HT1080 (cell line): Measurements from ENCODE around the gene CCDC187. TPM values are rescaled to one million over a fixed set of nuclear protein-coding genes. Genes with fewer than 3 reads are reported as not detected.
"Not testable (repeated sequence)": the region's sequence is repeated elsewhere in the genome, so short reads cannot be mapped to it uniquely, and the experiment has no call there.

ENCODE experiments used
- DNase-seq: peaks from one replicate; pipeline ENCODE4 v3.0.0-alpha.2; 2015; ENCODE audit warnings: low read depth
- total RNA-seq: library from RNA; depleted of rRNA; stranded (reverse); fragments of >200 nt; shearing (Covaris generic); gene quantifications from 2 replicates; pipeline ENCODE4 v1.2.3, GENCODE V29; 2014

The CCDC187 gene
- total RNA-seq, 1 experiment from 2014 or later, result 0.02 TPM

DNA sequence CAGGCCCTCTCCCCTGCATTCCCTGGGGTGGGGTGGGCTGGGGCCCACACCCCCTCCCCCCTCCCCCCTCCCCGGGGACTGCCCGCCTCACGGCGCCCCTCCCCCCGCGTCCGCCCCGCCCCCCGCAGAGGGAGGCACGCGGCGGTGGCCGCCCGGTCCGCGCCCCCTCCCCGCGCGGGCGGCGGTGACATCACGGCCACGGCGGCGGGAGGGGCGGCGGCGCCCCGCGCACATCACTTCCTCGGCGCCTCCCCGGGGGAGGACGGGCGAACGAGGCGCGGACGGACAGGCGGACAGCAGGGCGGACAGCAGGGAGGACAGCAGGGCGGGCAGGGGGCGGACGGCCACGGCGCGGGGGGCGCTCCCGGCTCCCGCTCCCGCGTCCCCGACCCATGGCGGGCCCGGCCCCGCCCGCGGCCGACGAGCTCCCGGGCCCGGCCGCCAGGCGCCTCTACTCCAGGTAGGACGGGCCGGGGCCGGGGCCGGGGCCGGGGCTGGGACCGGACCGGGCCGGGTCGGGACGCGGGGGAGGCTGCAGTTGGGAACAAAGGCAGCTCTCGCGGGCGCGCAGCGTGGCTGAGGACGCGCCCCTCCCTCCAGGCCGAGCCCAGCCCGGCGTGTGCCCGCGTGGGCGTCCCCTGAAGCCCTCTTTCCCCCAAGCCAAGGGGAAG, 23.5 kb upstream of the CCDC187 start, which contains the start of gene GPSM1:
Gene GPSM1, plus strand, starts transcription at position 236 of the 671 bp plus-strand sequence. Its CDS starts 157 bp downstream, at position 393.
- DNase-seq, result no peak

DNA sequence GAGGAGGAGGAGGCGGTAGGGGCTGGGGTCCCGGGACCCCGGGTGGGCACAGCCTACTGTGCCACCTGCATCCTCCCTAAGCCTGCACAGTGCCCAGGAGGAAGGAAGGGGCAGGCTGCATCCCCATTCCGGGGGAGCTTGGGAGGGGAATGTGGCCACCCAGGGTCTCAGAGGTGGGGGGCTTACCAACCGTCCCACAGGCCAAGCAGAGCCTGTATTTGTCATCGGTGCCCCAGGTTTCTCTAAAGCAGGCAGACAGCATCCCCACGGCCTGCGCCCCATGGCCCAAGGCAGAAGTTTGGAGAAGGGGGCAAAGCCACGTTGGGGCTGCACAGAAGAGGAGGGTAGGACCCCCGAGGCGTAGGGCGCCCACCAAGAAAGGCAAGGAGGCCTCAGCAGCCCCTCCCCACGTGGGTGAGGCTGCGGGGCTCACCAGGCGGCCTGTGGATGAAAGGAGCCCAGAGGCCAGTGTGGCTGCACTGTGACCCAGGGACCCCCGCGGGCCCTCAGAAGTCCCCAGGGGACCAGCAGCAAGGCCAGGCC, 22.9 kb upstream of the CCDC187 start:
- DNase-seq, result no peak

DNA sequence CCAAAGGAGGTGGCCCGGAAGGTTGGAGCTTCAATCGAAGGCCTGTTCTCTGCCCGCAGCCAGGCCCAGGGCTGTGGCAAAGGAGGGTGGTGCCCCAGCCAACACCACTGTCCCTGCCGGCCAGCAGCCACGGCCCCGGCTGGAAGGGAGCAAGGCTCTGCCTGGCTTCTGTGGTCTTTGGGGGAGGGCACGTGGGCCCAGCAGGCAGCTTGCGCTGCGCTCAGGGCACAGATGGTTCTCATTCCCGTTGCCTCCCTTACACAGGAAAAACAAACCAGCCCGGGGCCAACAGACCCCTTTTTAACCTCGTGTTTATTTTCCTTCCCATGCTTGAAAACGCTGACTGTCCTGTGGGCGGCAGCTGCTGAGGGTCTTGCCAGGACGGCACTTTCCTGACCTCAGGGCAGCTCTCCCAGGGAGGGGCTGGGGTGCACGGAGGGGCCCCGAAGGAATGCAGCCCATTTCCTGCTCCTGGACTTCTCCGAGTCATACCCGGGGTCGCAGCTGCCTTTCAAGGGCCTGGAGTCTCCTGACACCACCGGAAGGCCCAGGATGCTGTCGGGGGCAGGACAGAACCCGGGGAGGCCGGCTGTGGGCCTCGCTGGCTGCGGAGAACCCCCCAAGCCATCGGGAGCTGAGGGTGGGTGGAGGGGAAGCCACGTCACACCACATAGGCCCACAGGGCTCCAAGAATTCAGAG, 22.3 kb upstream of the CCDC187 start:
- no peak for DNase-seq

DNA sequence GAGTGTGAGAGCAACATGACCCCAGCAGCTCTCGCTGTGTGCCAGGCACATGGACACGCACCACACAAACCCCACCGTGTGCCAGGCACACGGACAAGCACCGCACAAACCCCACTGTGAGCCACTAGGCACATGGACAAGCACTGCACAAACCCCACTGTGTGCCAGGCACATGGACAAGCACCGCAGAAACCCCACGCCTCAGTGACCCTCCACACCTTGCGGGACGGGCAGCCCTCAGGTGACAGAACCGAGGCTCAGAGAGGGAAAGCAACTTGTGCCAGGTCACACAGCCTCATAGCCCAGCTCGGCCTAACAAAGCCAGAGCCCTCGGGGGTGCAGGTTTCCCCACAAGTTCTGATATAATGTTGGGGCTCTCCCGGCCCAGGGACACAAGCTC, 21.5 kb upstream of the CCDC187 start:
- DNase-seq, result no peak

DNA sequence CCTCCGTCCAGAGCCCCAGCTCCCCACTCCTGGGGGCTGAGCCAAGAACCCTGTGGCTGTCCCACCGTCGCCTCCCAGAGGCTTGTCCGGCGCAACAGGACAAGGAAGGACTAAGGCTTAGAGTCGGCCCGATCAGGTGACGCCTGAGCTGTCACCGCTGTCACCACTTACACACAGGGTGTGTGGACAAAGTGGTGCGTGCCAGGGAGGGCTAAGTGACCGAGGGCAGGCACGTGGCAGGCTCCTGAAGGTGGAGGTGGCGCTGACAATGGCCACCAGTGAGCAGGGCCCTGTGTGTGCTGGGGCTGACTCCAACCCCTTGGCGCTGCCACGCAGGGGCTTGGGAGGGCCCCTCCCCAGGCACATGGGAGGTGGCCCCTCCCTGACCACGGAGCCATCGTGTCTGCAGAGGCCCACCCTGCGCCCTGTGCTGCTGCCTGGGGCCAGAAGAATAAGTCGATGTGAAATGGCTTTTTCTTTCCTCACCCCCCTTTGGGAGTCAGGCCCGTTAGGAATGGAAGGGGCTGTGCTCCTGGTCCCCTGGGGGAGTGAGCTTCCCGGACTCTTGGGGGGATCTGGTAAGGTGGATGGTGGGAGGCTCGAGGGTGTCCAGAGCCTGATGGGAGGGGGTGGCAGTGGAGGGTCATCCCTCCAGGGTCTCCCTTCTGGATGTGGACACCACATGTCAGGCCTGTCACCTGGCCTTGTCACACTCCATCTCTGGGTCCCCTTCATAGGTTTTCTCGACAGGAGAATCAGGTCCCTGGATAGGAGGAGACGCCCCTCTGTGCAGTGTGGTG, 20.8 kb upstream of the CCDC187 start:
- no peak for DNase-seq

DNA sequence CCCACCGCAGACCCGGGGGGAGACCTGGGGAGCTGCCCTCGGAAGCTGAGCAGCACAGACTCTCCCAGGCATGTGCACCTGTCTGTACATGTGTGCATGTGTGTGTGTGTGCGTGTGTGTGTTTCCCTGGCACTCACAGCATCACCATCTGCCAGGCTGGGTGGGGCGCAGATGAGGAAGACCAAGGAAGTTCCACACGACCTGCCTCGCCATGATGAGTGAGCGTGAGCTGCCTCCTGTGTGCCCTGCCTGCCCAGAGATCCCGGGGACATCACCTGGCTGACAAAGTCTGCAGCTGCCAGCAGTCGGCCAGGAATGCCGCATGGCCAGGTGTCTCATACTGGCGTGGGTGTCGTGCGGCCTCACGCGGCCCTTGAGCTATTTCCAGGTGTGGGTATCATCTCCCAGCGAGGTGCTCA, 19.5 kb upstream of the CCDC187 start:
- no peak for DNase-seq

DNA sequence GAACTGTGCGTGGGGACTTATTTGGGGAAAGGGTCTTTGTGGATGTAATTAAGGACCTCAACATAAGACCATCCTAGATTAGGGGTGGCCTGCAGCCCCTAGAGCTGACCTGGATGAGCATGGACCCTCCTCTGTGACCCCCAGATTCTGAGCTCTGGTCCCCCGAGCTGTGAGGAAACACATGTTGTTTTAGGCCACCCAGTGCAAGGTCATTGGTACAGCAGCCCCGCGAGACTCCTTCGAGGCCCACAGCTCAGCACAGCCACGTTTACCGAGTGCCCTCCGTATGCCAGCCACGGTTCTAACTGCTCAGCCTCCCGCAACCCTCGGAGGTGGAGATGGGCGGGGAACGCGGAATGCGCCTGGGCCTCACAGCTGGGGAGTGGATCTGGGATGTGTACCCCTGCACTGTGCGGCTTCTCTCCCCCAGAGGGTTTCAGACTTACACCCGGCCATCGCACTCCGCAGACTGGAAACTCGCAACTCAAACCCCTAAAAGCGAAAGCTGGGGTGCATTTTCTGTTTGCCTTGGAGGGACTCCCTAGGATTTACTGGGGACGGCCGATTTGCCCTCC, 18.9 kb upstream of the CCDC187 start:
- DNase-seq, result no peak

DNA sequence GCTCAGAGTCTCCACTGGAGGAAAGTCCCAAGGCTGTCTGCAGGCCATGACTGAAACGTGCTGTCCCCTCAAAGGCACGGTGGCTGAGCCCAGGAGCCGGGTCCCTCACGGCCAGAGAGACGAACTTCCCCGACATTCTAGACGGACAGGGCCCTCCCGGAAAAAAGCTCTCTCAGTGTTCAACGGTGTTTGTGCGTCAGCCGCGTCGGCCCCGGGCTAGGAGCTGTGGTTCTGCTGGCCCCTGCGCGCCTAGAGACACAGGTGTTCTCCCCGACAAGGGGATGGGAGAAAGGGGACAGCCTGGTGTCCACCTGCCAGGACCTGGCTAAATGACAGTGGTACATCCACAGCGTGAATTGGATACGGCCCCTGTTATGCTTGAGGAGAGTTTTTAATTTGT, 17.7 kb upstream of the CCDC187 start:
- no peak for DNase-seq

DNA sequence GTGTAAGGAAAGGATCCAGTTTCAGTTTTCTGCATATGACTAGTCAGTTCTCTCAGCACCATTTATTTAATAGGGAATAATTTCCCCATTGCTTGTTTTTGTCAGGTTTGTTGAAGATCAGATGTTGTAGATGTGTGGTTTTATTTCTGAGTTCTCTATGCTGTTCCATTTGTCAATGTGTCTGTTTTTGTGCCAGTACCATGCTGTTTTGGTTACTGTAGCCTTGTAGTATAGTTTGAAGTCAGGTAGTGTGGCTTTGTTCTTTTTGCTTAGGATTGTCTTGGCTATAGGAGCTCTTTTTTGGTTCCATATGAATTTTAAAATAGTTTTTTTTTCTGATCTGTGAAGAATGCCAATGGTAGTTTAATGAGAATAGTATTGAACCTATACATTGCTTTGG, 17.1 kb upstream of the CCDC187 start:
- not testable (repeated sequence) for DNase-seq

DNA sequence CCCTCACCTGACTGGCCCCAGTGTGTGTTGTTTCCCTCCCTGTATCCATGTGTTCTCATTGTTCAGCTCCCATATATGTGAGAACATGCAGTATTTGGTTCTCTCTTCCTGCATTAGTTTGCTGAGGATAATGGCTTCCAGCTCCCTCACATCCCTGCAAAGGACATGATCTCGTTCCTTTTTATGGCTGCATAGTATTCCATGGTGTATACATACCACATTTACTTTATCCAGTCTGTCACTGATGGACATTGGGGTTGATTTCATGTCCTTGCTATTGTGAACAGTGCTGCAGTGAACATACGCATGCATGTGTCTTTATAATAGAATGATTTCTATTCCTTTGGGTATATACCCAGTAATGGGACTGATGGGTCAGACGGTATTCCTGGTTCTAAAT, 16.1 kb upstream of the CCDC187 start:
- not testable (repeated sequence) for DNase-seq

DNA sequence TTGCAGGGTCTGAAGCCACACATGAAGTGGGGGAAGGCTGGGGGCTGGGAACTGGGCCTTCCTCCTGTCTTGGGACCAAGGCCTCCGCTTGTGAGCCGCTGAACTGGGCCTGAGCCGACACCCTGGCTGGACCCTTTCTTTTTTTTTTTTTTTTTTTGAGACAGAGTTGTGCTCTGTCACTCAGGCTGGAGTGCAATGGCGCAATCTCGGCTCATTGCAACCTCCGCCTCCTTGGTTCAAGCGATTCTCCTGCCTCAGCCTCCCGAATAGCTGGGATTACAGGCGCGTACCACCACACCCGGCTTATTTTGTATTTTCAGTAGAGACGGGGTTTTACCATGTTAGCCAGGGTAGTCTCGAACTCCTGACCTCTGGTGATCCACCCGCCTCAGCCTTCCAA, 15.3 kb upstream of the CCDC187 start:
- not testable (repeated sequence) for DNase-seq

DNA sequence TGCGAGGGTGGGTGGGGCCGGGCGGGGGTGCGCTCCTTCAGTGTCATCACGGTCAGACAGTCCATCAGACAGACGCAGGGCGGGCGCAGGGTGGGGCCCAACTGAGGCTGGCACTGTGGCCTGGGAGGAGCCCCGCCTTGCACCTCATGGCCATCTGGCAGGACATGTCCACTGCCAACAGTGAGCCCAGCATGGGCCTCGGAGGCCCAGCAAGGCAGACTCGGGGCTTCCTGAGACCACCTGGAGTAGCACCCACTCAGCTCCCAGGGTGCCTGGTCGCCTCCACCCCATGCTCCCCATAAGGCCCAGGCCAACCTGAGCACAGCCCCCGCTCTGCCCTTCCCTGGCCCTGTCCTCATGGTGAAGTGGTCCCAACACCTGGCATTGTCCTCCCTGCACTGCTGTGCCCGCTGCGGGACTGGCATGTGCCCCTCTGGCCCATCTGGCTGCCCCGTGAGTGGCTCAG, 14.9 kb upstream of the CCDC187 start:
- no peak for DNase-seq

DNA sequence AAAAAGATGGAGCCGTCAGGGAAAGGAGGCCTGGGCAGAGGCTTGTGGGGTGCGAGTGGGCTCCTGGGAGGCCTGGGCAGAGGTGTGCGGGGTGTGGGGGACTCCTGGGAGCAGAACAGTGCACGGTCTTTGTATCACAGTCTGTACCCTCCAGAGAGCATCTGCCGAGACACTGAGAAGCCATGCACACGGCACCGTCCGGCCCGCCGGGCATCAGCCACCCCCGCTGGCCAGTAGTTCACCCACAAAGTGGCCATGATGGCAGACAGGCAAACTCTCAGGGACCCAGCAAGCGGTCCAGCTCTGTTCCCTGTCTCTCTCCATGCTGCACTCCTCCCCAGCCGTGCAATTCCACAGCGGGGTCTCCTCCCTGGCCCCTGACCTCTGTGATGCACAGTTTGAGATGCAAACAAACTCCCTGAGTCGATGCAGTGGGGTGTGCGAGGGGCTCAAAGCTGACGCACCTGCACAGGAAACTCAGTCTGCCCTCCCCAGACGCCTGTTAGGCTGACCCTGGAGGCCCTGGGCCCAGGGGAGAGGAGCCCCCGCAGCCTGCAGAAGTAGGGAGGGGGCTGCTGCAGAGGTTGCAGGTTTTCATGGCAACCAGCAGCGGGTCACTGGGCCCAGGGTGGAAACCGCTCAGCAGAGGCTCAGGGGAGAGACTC, 14.3 kb upstream of the CCDC187 start:
- no peak for DNase-seq

DNA sequence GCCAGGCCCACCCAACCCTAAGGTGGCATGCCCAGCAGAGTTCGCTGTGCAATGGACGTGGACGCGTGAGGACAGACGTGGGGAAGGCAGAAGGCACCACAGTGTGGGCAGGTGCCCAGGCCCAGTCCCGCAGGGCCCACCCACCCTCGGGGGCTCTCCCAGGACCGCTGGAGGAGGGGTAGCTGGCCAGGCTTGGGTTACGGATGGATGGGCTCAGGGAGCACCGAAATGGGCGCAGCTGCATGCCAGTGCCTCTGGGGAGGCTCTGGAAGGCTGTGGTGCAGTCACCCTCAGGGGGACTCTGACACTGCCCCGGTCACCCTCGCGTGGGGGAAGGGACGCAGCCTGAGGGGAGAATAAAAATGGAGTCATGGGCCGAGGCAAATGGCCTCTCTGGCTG, 13.8 kb upstream of the CCDC187 start:
- no peak for DNase-seq

DNA sequence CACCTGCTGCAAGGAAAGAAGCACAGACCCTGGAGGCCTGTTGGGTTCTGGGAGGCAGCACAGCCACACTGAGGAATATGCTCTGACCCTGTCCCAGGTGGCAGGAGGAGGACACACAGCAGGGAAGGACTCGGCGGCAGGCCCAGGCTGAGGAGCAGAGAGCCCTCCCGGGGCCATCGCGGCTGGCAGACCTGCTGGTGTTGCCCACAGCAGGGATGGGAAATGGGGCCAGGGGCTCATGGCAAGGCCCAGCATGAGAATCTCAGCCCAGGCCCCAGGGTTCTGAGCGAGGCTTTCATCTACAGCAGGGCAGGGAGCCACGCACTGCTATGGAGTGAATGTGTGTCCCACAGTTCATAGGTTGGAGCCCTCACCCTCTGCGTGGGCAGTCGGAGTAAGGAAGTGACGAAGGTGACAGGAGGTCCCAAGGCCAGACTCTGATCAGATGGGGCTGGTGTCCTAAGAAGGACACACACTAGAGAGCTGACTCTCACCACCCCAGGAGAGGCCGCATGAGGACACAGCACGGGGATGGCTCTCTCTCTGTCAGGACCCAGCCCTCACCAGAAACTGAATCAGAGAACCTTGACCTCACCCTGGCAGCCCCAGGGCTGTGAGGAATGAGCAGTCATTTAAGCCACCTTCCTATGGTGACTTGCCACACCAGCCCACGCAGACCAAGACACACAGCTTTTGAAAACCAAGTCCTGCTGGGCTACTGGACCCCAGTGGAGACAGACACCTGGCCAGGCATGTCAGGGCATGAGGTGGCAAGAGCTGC, 13.2 kb upstream of the CCDC187 start:
- DNase-seq, result no peak

DNA sequence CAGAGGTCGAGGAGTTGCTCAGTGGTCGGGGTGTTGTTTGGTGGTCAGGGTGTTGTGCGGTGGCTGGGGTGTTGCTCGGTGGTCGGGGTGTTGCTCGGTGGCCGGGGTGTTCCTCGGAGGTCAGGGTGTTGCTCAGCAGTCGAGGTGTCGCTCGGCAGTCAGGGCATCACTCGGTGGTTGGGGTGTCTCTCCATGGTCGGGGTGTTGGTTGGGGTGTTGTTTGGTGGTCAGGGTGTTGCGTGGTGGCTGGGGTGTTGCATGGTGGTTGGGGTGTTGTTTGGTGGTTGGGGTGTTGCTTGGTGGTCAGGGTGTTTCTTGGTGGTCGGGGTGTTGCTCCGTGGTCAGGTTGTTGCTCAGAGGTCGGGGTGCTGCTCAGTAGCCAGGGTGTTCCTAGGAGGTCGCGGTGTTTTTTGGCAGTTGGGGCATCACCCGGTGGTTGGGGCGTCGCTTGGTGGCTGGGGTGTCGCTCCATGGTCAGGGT, 12.4 kb upstream of the CCDC187 start:
- DNase-seq, result no peak

DNA sequence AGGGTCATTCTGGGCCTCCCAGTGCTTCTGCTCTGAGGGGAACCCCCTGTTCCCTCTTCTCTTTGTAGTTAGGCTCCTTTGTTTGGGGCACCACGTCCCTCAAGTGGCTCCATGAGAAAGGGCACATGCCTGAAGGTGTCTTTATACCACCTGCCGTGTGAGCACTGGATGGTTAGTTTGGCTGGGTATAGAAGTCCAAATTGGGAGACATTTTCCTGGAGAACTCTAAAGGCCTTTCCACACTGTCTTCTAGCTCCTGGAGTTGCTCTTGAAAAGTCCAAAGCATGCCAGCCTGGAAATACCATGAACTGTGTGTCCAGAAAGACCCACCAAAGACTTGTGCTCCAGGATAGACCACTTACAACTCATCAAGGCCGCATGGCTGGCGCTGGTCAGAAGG, 11.1 kb upstream of the CCDC187 start:
- DNase-seq, result no peak

DNA sequence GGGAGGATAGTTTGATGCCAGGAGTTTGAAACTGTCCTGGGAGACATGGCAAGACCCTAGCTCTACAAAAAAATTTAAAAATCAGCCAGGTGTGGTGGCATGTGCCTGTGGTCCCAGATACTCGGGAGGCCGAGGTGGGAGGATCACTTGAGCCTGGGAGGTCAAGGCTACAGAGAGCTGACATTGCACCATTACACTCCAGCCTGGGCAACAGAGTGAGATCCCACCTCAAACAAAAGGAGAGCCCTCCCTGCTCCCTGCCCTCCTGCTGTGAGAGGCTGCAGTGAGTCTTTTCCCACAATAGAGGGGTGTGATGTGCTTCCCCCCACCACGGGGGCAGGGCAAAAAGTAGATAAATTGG, 10.1 kb upstream of the CCDC187 start:
- no peak for DNase-seq

DNA sequence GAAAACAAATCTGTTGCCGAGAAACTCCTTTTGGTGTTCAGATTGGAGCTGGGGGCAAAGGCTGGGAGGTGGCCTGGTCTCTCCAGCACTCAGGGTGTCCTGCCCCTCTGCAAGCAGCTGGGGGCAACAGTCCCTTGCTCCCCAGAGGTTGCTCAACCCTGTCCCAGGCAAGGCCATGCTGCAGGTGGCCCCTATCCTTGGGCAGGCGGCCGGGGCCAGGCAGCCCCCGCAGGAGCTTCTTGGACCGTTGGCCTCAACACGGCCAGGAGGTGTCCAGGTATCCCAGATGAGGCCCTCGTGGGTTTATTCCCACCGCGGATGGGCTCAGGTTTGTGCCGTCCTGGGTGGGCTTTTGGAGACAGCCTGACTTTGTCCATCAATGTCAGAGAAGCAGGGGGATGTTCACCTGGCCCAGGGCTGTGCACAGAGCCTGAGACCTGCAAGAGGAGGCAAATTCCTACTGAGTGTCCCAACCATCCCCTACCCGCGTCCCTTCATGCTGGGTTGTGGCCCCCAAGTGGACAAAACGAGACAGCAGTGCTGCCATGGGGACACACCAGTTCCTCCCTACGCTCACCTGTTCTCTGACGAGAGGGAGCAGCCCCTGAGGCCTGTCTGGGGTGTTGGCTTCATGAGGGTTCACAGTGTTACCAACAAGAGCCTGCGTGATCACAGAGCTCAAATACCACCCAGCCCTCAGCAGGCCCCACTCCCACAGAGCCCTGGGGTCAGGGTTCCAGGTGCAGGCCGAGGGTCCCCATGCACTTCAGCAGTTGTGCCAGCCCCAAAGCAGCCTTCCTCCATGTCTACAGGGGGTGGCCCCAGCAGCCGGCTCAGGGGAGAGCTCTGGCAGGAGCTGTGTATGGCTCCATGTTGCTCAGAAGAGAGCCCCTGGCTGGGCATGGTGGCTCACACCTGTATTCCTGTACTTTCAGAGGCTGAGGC, 9.5 kb upstream of the CCDC187 start:
- no peak for DNase-seq
